GM18861 (cell line): ENCODE data around the gene STEAP4.
"Not testable (repeated sequence)": the region's sequence is repeated elsewhere in the genome, so short reads cannot be mapped to it uniquely, and the experiment has no call there.

Experiments used
- ATAC-seq: cut with Tn5 transposase; IDR thresholded peaks from one replicate; pipeline ENCODE4 v1.9.1; 2021; ENCODE audit not compliant: unreplicated experiment

Gene STEAP4

DNA sequence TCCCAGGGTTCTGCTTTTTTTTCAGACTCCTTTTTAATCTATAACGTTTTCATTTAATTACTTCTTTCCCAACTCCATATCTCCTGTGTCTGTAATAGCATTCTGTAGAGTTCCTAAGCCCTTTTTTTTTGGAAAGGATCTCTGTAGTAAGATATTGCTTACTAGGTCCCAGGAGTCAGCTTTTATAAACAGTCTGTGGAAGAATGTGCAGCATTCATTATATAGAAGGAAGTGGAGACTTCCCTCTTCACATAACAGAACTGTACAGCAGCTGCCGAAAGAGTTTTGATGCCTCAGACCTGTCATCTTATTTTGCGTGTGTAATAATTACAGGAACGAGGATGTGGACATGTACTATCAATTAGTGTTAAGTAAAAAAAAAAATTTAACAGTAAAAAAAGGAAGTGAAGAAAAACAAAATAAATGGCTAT, 7.4 kb upstream of the STEAP4 start:
- ATAC-seq = no peak

DNA sequence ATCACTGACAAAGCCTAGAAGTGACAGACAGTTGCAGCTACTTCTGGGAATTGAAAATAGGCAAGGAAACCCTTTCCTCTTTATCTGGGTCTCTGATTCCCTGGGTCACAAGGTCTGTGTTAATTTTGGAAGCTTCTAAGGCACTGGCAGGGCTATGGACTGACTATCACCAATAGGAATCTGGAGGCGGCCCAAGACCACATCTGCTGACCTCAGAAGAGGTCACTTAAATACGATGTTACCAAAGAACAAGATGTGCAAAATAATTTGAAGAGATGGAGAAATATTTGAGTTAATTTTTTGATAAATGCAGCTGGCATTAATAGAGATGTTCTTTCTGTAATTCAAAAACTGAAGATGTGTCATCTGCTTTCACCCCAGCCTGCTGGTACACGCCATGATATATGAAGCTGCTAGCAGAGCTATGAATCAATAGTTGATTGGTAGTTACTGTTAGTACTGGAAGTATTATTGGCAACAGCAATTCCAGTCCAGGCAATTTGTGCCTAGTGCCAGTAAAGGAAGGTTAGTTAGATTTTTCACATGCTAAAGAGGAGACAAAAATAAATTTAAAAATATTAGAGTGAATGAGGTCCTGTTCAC, 5.5 kb upstream of the STEAP4 start:
- ATAC-seq = no peak

GRCh38 chr7:88311675-88312036, 5.0 kb upstream of the STEAP4 start:
- ATAC-seq = no peak

DNA sequence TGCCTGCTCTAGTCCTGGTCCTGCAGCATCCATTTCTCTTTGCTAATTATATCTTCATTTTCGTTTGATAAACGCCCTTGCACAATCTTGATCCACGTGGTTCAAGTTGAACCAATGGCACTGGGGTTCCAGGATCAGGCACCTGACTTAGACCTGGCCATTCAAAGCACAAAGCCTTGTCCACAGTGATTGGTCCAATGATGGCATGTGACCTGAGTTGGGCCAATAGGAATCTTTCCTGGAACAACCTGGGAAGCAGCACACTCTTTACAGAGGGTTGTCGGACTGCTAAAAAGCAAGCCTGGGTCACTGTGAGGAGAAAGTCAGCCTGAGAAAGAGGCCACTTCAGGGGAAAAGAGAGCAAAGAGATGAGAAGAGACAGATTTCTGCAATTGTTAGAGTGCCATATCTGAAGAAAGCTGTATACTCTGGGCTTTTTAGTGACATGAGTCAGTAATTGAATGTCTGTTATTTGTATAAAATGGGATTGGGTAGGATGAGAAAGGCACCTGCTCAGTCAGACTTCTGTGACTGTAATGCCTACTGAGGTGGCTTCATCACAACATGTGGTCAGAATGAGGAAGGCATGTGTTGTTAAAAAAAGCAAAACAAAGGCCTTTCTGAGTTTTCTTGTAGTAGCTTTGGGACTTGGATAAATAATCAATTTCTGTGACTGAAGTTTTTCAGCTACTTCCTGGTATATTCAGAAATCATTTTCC, 4.4 kb upstream of the STEAP4 start:
- no peak for ATAC-seq

DNA sequence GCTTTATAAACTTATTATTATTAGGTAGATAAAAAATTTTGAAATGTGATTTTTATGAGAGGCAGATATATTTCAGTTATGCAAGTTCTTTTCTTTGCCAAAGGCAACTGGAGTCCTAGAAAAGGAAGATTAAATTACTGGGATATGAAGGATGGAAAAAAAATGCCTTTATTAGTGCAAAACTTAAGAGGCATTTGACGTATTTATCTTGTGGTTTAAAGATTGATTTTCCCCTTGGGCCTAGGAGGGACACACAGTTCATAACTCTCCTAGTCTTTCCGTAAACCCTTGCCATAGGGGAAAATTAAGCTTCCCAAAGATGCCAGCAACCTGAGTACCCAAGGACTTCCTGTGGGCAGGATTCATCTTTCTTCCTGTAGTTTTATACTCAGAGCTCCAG, 3.1 kb upstream of the STEAP4 start:
- ATAC-seq = no peak

- ATAC-seq = no peak
Measured at GRCh38 chr7:88307823-88308222, 1.1 kb upstream of the STEAP4 start.

- ATAC-seq = no peak
Measured at GRCh38 chr7:88307412-88307811, 718 bp upstream of the STEAP4 start.

DNA sequence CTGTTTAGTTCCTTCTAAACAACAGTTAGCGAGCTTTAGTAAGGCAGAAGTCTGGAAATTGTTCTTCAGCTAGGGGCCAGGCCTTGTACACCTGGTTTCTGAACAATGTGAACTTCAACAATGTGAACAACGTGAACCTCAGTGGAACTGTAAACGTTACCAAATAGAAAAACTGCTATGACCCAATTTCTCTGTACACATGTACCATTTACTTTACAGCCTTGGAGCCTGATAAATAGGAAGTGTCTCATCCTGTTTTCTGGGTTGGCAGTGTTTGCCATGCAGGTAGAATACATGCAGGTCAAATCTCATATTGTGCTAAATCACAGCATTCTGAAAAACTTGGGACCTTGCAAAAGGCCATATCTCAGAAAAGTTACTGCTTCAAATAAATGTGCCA, 1.6 kb downstream of the STEAP4 start:
- no peak for ATAC-seq

GRCh38 chr7:88302486-88302885, 4.2 kb downstream of the STEAP4 start:
- no peak for ATAC-seq

- ATAC-seq = no peak
Measured at GRCh38 chr7:88301924-88302323, 4.8 kb downstream of the STEAP4 start.

DNA sequence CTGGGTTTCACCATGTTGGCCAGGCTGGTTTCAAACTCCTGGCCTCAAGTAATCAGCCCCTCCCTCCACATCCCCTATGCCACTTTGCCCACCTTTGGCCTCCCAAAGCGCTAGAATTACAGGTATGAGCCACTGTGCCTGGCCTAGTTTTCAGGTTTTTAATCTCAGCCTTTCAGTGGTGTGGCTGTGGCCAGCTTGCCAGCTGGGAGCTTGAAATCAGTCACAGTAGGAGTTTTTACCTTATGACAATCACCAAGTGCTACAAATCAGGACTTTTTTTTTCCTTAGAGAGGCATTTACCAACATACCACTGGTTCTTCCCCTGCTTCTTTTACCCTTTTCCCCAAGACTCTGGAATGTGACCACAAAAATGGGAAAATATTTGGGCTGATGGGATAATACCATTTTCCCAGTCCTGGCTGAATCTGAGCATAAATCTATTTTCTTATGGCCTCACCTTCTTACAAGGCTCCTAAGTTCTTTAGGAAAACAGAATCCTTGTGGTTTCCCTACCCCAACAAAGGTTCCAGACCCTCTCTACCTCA, 6.2 kb downstream of the STEAP4 start:
- no peak for ATAC-seq

GRCh38 chr7:88299126-88299525, 7.6 kb downstream of the STEAP4 start:
- ATAC-seq = no peak

DNA sequence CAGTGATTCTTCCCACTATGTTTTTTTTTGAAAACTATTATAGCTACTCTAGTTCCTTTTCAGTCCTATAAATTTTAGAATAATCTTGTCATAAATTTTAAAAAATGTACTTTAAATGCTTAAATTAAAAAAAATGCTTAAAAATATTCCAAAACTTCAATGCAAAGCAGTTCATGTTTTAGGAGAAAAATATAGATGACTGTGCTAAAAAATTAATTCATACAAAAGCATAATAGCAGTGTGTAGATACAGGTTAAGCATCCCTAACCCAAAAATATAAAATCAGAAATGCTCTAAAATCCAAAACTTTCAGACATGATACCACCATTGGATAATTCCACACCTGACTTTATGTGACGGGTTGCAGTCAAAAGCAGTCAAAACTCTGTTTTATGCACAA, 12.8 kb downstream of the STEAP4 start:
- ATAC-seq = no peak

DNA sequence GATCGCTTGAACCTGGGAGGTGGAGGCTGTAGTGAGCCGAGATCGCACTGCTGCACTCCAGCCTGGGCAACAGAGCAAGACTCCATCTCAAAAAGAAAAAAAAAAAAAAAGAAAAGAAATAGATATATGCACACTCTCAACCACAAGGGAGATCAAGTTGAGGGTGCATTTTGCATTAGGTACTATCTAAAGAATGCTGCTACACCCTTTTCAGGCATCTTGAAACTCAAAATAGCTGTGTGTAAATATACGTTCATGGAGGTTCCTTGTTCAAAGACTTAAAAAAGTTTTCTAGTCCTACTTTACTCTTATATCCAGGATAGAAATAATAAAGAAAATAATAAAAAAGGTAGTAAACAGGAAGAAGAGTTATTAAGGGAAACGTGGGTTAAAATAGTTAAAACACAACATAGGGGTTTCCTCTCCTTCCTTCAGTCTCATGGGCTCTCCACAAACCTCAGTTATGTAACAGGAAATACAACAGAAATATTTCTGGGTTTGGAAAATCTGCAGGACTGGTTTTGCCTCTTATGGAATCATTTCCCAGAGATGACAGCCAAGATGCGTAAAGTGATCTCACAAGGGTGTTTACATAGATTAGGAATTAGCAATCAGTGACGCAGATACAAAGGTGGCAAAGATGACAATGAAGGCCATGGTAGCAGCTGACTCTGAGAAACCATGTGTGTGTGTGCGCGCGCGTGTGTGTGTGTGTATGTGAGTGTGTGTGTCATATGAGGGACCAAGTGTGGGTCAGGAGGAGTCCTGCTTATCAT, 15.1 kb downstream of the STEAP4 start:
- no peak for ATAC-seq

DNA sequence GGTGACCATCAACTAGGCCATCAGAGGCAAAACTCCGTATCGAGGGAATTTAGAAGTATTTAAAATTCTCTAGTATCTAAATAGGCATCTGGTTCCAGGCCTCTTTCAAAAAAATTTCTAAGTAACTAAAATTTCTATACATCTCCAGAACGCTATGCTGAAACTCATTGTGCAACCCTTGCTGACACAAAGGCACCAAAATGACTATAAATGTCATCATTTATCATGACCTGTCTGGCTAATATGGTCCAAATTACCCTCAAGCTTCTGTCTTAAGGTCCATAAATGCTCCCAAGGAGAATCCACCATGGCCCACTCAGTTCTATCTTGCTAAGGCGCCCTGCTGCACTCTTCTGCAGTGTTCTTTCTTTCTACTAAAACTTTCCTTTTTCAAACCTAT, 16.2 kb downstream of the STEAP4 start:
- no peak for ATAC-seq

DNA sequence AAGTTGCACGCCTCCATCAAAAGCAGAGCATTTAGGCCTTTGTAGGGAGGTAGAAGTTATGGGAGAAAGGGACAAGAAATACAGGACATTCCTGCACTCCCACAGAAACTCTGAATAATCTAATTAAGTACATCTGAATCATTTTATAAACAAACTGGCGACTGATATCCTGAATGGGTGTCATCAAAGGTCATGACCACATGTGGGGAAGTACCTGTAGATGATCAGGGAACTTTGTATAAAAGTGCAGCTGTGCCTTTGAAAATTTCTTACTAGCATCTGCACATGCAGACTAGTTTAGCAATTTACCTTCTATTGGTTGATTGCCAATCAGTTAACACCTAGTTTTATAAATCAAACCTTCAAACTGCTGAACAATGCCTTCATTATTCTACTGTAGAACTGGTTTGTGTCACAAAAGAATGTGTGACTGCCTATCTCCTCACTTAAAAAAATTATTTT, 17.1 kb downstream of the STEAP4 start:
- no peak for ATAC-seq

GRCh38 chr7:88281749-88282148, 24.9 kb downstream of the STEAP4 start:
- no peak for ATAC-seq

- ATAC-seq = no peak
Measured at GRCh38 chr7:88280801-88281200, 25.9 kb downstream of the STEAP4 start.

- ATAC-seq = no peak
Measured at GRCh38 chr7:88279323-88279722, 27.4 kb downstream of the STEAP4 start.

DNA sequence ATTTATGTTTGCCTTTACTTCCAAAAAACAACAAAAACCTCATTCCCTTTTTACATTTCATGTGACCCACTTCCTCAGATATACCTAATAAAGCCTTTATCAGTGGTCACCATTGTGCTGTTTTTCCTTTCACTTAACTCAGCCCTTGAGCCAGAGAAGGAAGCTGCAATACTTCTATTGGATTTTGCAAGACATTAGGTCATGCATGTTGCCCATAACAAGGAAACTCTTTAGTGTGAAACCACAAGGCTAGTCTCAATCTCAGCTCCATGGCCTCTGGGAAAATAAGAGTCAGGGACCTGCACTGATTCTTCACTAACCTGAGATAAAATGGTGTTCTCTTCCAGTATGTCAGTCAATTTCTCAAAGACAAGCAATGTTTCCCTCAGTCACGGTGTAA, 27.8 kb downstream of the STEAP4 start:
- ATAC-seq = no peak

- ATAC-seq = no peak
Measured at GRCh38 chr7:88276605-88277153, 30.0 kb downstream of the STEAP4 start.

- ATAC-seq = not testable (repeated sequence)
Measured at GRCh38 chr7:88274856-88275255, 31.8 kb downstream of the STEAP4 start.
